GM04504 (cell line): ENCODE measurements around the gene B4GALNT3.
A peak's percentile ranks its signal among the peaks of the same experiment; 100 is the strongest.

ENCODE experiments used
- DNase-seq: peaks from one replicate; pipeline ENCODE4 v3.0.0-alpha.2; 2012; ENCODE audit warnings: low read depth

The B4GALNT3 gene

DNA sequence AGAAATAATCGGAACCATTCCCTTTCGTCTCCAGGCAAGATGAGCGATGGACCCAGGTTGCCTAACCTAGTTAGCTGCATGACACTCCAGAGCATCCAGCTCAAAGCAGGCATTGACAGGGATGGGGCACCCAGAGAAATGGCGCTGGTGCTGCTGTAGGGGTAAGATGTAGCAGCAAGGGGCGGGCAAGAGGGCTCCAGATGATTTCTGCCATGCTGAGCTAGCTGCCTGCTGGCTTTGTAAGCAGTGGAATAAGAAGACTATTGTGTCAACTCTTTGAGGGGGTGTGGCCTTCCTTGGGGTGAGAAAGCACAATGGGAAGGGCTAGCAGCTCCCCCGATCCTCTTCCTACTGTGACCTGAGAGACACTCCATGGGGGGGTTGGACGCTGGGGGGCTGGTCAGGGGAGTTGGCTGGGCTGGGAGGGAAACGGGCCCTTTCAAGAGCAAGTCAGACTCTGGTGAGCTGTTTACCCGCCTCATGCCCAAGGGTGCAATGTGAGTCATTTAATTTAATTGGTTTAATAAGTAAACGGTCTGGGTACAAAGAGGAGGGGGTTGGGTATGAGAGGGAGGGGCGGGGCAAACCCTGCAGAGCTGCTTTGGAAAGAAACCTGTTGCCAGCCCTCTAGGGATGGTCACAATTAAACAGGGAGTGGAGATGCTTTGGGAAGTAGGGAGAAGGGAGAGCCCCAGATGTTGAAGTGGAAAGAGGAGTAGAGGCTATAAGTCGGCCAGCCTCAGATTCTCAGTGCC, 50.5 kb downstream of the B4GALNT3 start:
- no peak for DNase-seq

DNA sequence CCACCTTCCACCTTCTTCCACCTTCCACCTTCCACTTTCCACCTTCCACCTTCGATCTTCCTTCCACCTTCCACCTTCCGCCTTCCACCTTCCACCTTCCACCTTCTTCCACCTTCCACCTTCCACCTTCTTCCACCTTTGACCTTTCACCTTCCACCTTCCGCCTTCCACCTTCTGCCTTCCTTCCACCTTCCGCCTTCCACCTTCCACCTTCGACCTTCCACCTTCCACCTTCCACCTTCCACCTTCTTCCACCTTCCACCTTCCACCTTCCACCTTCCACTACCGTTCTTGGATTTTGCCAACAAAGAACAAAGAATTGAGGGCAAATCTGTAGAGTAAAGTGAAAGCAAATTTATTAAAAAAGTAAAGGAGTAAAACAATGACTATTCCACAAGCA, 53.2 kb downstream of the B4GALNT3 start:
- no peak for DNase-seq

GRCh38 chr12:513446-513845, 53.7 kb downstream of the B4GALNT3 start:
- no peak for DNase-seq

DNA sequence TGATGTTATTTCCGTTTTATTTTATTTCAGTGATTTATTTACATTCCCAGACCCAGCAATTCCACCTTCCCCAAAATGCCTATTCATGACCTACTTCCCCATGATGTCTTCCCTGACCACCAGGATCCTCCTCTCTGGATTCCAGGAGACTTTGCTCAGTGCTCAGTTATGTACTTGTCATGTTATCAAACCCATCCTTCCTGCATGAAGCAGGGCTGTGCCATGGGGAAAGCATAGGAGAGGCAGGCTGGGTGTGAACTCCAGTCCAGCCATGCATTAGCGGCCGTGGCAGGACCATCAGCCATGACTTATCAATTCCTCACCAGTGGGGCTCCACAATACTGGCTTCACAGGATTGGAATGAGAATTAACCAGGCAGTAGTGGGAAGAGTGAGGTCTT, 57.8 kb downstream of the B4GALNT3 start:
- no peak for DNase-seq

GRCh38 chr12:520119-520518, 60.4 kb downstream of the B4GALNT3 start:
- DNase-seq: no peak

DNA sequence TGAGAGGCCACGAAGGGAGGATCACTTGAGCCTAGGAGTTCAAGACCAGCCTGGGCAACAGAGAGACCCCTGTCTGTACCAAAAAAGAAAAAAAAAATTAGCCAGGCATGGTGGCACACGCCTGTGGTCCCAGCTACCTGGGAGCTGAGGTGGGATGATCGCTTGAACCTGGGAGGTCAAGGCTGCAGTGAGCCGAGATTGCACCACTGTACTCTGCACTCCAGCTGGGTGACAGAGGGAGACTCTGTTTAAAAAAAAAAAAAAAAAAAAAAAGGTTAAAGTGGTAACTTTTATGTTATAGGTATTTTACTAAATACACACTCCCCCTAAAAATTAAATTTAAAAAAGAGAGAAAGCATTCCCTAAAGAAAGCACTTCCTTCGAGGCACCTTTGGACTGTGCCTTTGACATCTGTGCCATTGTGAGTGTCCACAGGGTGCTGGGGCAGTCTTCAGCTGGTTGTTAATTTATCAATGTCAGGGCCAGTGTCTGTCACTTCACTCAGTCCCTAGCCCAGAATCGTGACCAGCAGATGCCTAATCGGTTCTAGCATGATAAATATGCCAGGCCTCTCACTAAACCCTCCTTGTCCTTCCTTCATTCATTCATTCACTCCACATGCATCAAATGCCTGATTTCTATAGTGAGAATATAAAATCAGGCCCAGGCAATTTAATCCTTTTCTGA, 63.1 kb downstream of the B4GALNT3 start:
- DNase-seq: no peak

GRCh38 chr12:524167-524951, 64.6 kb downstream of the B4GALNT3 start:
- DNase-seq: no peak

DNA sequence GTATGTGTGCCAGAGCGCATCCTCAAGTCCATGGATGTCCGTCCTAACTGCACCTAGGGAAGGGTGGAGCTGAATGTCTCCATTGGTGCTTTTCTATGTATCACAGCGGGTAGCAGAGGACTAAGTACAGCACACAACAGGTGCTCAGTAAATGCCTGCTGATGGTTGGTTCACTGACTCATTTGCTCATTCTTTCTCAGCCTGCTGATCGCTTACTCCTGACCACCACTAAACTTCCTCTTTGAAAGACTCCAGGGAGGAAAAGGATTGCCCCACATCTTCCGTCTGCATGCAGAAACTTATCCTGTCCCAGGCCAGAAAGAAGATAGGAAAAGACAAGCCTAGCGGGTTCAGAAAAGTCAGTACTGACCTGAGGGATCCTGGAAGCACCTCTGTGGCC, 66.3 kb downstream of the B4GALNT3 start:
- no peak for DNase-seq

DNA sequence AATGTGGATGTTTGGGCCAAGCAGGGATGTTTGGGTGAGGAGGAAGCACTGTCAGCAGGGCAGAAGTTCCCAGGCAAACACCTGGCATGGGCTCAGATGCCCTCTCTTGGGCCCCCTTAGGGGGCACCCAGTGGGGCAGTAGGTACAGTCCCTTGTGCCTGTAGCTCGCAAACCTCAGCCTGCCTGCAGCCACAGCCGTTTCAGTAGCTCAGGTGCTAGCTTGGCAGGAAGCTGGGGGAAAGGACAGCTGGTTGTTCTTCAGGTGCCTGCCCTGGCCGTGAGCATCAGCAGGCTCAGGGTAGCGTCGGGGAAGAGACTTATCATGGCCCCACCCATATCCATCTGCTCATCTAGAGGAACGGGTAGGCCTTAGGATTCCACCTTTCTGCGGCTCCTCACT, 67.5 kb downstream of the B4GALNT3 start:
- DNase-seq: no peak

DNA sequence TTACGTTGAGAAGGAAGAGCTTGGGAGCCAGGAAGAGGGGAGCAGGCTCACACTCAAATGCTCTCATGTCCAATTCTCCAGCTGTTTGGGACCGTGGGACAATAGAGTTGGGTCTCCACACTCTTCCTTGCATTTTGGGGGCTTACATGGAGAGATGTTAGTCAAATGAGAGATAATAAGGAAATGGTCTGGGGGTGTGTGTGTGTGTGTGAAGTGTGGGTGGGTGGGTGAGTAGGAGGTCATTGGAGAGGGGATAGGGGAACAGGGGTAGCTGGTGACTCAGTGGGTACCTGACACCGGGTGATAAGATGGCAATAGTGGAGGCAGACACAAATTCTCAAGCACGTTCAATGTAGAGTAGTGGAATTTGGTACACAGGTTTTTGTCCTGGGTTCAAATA, 68.0 kb downstream of the B4GALNT3 start:
- no peak for DNase-seq

DNA sequence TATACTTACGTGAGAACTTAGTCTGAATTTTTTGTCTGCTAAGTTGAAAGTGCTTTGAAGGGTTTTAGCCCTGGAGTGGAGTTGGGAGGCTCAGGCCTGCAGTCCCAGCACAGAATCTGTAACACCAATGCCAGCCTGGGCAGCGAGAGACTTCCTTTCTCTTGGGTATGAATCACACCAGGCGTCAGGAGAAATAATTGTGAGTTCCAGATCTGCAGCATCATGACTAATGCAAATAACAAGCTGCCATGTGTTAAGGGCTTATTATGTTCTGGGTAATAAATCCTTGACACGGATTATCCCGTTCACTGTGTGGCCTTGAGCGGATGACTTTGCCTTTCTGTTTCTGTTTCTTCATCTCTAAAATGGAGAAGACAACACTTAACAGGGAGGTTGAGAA, 70.6 kb downstream of the B4GALNT3 start:
- DNase-seq: peak; percentile 88

- no peak for DNase-seq
Observed at GRCh38 chr12:530821-531220, 71.1 kb downstream of the B4GALNT3 start.

GRCh38 chr12:531951-532585, 72.3 kb downstream of the B4GALNT3 start:
- no peak for DNase-seq

- peak; percentile 95 for DNase-seq
Observed at GRCh38 chr12:532908-533565, 73.3 kb downstream of the B4GALNT3 start.

- no peak for DNase-seq
Observed at GRCh38 chr12:533718-534117, 74.0 kb downstream of the B4GALNT3 start.

DNA sequence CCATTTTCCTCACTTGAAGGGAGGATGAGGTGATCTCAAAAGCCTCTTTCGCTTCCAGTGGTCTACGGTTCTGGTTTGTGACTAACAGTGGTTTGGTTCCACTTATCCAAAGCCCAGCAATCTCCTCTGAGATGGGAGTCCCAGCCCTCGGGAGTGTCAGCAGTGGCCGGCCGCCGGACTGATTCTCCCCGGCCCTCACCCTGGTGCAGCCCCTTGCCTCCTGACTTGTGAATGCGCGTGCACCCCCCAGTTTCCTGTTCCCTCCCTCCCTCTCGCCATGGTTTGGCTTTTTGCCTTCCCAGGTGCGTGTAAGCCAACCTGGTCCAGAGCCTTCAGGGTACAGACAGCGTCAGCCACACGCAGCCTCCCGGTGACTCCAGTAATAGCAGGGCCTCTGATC, 74.5 kb downstream of the B4GALNT3 start:
- DNase-seq: no peak

- no peak for DNase-seq
Observed at GRCh38 chr12:535396-535795, 75.7 kb downstream of the B4GALNT3 start.

- DNase-seq: no peak
Observed at GRCh38 chr12:536751-537245, 77.1 kb downstream of the B4GALNT3 start.

DNA sequence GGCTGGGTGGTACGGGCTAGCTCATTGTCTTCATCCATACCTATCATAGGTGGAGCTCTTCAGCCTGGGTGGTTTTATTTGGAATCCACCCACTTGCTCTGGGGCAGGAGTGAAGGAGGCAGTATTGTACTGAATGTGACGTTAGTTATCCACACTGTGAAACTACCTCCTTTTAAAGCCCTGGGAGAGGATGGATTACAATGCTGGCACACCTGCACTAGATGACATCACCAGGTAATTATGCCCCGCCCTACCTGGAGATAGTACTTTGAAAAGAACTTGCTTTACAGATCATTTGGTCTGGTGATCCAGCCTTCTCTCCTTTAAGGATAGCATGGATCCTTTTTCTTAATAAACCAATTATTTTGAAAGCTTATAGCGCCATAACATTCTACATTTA, 78.0 kb downstream of the B4GALNT3 start:
- no peak for DNase-seq

DNA sequence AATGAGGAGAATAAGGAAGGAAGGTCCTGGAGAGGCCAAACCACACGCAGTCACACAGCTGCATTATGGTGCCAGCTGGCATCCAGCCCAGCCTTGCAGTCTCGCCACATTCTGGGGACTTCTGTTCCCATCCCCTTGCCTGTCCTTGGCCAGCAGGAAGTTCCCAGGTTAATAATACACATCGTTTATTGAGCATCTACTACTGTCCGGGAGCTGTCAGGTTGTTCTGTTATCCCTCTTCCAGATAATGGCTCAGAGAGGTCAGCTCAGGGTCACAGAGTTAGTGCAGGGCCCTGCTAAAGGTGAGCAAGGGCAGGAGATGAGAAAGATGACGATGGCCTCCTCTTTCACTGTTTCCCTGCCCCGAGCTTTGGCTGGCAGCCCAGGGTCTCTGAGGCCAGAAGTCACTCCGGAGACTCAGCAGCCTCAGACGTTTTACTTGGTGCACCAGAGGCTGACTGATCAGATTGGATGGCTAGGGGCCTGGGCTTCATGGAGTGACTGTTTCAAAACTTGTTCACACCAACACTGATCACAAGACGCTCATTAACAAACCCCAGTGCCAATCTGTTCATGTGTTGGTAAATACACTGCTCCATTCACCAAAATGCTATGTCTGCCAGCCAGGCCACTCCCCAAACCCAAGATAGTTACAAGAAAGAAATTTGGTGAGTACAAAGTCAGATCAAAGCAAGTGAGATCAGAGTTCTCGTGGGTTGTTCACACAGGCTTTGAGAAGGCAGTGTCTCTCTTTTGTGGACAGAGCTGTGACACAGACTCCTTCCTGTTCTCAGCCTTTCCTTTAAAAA, 79.2 kb downstream of the B4GALNT3 start:
- DNase-seq: no peak
